ENCODE measurements around the gene PTPRG. TPM values are rescaled to one million over a fixed set of nuclear protein-coding genes. Genes with fewer than 3 reads are reported as not detected.

Gene PTPRG
- total and polyA plus RNA-seq, 7 donors: 0.69 to 76.3 (median 62.7) TPM

- Histone ChIP-seq H3K36me3 (no peaks in the 10 kb centered on the region), H3K9me3 (no peaks in the 10 kb centered on the region), H3K27ac (peak overlapping the region in 3 of 4 donors; percentile 37 to 44 (median 37)), H3K4me3 (no peak overlapping the region), H3K4me1 (peaks cover 0 to 56% (median 44%) of the 10 kb centered on the region in 4 donors), H3K27me3 (no peaks in the 10 kb centered on the region)
- TF ChIP-seq CTCF (IDR thresholded peaks at IDR 0.05) (no peak), POLR2A (IDR thresholded peaks at IDR 0.05) (no peak)
- intact Hi-C loops (cut with DNase I): no loop called here
- WGBS, 2 donors: 18 to 66% methylated on average over 5 of the region's 5 CpGs
- DNase-seq: no peak
Measured at GRCh38 chr3:61665987-61666386, 104.6 kb downstream of the PTPRG start.

GRCh38 chr3:61666615-61667330, 105.4 kb downstream of the PTPRG start:
- intact Hi-C loops (cut with DNase I): no loop called here
- Histone ChIP-seq H3K36me3 (no peaks in the 10 kb centered on the region), H3K9me3 (no peaks in the 10 kb centered on the region), H3K27me3 (no peaks in the 10 kb centered on the region), H3K4me3 (no peak overlapping the region), H3K27ac (peak overlapping the region in 2 of 4 donors; percentile 37 to 44), H3K4me1 (peaks cover 0 to 56% (median 44%) of the 10 kb centered on the region in 4 donors)
- 58 to 74% methylated on average over 6 of the region's 6 CpGs for WGBS, 2 donors
- no peak for TF ChIP-seq CTCF (IDR thresholded peaks at IDR 0.05)
- no peak for TF ChIP-seq POLR2A (IDR thresholded peaks at IDR 0.05)
- TF ChIP-seq POLR2AphosphoS5 (IDR thresholded peaks at IDR 0.05): no peak
- TF ChIP-seq EP300 (IDR thresholded peaks at IDR 0.05): no peak
- DNase-seq: no peak

GRCh38 chr3:61667383-61667782, 106.0 kb downstream of the PTPRG start:
- TF ChIP-seq POLR2AphosphoS5 (IDR thresholded peaks at IDR 0.05) (no peak), POLR2A (IDR thresholded peaks at IDR 0.05) (no peak), CTCF (IDR thresholded peaks at IDR 0.05) (no peak), EP300 (IDR thresholded peaks at IDR 0.05) (no peak)
- WGBS, 2 donors: 30 to 69% methylated on average over 6 of the region's 6 CpGs
- intact Hi-C loops (cut with DNase I): no loop called here
- Histone ChIP-seq H3K4me1 (peaks cover 0 to 56% (median 44%) of the 10 kb centered on the region in 4 donors), H3K27ac (no peak overlapping the region), H3K36me3 (no peaks in the 10 kb centered on the region), H3K4me3 (no peak overlapping the region), H3K9me3 (no peaks in the 10 kb centered on the region), H3K27me3 (no peaks in the 10 kb centered on the region)
- DNase-seq: no peak

GRCh38 chr3:61667814-61668213, 106.4 kb downstream of the PTPRG start:
- TF ChIP-seq POLR2A (IDR thresholded peaks at IDR 0.05) (no peak), POLR2AphosphoS5 (IDR thresholded peaks at IDR 0.05) (no peak), CTCF (IDR thresholded peaks at IDR 0.05) (no peak), EP300 (IDR thresholded peaks at IDR 0.05) (no peak)
- Histone ChIP-seq H3K36me3 (no peaks in the 10 kb centered on the region), H3K9me3 (no peaks in the 10 kb centered on the region), H3K27me3 (no peaks in the 10 kb centered on the region), H3K4me3 (no peak overlapping the region), H3K27ac (no peak overlapping the region), H3K4me1 (peaks cover 0 to 56% (median 44%) of the 10 kb centered on the region in 4 donors)
- intact Hi-C loops (cut with DNase I): no loop called here
- no peak for DNase-seq
